Testis (tissue), 3 donors: ENCODE measurements around the gene MRPL43. TPM values are rescaled to one million over a fixed set of nuclear protein-coding genes. Genes with fewer than 3 reads are reported as not detected.

ENCODE experiments used
- DNase-seq: peaks from one replicate; pipeline ENCODE4 v3.0.0-alpha.2; 2019
- H3K27ac ChIP-seq, 2 donors: fragments of 200-600 bp; sonication (generic); one replicate each; pipeline ENCODE4 v1.5.1; 2019
- H3K27me3 ChIP-seq: fragments of 200-600 bp; sonication (generic); one replicate; pipeline ENCODE4 v1.5.1; 2019
- H3K36me3 ChIP-seq: fragments of 200-600 bp; sonication (generic); one replicate; pipeline ENCODE4 v1.5.1; 2017; ENCODE audit warnings: low read depth; ENCODE audit errors: missing control alignments
- H3K4me1 ChIP-seq: fragments of 200-600 bp; sonication (generic); one replicate; pipeline ENCODE4 v1.5.1; 2019
- H3K4me3 ChIP-seq, 2 donors: fragments of 200-600 bp; sonication (generic); one replicate each; pipeline ENCODE4 v1.5.1; 2017 to 2019
- H3K9me3 ChIP-seq: fragments of 200-600 bp; sonication (generic); one replicate; pipeline ENCODE4 v1.5.1; 2017
- POLR2A ChIP-seq: fragments of 450-650 bp; IDR thresholded peaks from one replicate; pipeline ENCODE4 v1.6.1; 2017; ENCODE audit warnings: antibody characterized with exemption, mild to moderate bottlenecking, moderate library complexity
- WGBS, 2 donors: methylation state at CpG; one replicate each; pipeline ENCODE4 v1.1.5; 2018; 5-methylcytosine and 5-hydroxymethylcytosine counted together
- intact Hi-C: fragments of 100-400 bp; cut with DNase I; formaldehyde crosslinking; loops from one replicate; pipeline ENCODE4 v1.15.1; 2023; ENCODE audit warnings: low total_unique reads
- polyA plus RNA-seq: library from polyadenylated mRNA; stranded (reverse); fragments of 350-450 nt; fragmentation: Illumina TruSeq; extraction: RNeasy Lipid Tissue Mini Kit (QIAGEN cat#74804); gene quantifications from one replicate; pipeline ENCODE4 v1.2.3, GENCODE V29; 2014; ENCODE audit warnings: low read depth, low replicate concordance; ENCODE audit not compliant: insufficient read depth
- total RNA-seq, 2 donors: library from RNA; depleted of rRNA; stranded (reverse); fragments of >200 nt; gene quantifications; one replicate each; pipeline ENCODE4 v1.2.3, GENCODE V29; 2016
- TF ChIP-seq, protein P1 (sequence below), 3 experiments: fragments of 450-650 bp in 2 of 3; fragments of 200-600 bp in 1 of 3; sonication (generic) in 1 of 3; IDR thresholded peaks; one replicate each; pipeline ENCODE4 v1.5.1; 2016 to 2019; ENCODE audit warnings: antibody characterized with exemption in 3 of 3, mild to moderate bottlenecking in 2 of 3, moderate library complexity in 1 of 3

Gene MRPL43
- total and polyA plus RNA-seq, 3 donors from 2014 or later, result 123 to 199 (median 124) TPM

DNA sequence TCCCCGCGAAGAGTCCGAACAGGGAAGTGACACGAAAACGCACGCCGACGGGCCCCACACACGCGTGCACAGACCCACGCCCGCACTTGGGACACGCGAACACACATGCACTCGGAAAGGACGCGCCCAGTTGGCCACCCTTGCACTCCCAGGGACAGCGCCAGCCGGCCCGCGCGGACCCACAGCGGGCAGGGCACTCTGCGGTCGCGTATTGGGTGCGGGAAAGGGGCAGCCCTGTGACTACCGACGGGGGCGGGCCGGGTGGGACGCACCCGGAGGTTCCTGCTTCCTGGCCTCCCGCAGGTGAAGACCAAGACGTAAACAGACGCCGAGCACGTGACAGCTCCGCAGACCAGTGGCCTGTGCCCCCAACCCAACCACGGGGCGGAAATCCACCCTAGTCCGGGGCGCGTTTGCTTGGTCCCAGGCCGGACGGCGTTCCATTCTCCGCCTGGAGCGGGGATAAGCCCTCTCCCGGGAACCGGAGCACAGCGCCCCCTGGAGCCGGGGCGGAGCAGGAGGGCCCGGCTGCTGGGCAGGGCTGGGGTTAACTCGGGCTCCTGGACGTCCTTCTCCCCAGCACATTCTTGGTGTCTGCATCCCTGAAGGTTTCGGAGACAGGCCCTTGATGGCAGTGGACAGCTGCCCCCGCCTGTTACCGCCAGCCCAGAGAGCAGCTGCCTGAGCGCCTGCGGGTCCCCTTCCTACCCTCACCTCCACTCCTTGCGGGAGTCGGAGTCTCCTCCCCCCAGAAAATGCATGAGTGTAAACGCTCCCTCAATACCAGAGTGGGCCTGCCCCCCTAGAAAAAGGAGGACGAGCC, 10.3 kb upstream of the MRPL43 start:
- WGBS, 2 donors, result 0% methylated on average over 31 to 49 of the region's 66 CpGs
- Histone ChIP-seq H3K36me3 (no peaks in the 10 kb centered on the region), H3K4me1 (peaks cover 34% of the 10 kb centered on the region), H3K9me3 (no peaks in the 10 kb centered on the region), H3K27ac (peak overlapping the region; percentile 99 to 100), H3K4me3 (peak overlapping the region; percentile 76 to 97), H3K27me3 (no peaks in the 10 kb centered on the region)
- TF ChIP-seq POLR2A, result no peak
- TF ChIP-seq, protein P1, sequence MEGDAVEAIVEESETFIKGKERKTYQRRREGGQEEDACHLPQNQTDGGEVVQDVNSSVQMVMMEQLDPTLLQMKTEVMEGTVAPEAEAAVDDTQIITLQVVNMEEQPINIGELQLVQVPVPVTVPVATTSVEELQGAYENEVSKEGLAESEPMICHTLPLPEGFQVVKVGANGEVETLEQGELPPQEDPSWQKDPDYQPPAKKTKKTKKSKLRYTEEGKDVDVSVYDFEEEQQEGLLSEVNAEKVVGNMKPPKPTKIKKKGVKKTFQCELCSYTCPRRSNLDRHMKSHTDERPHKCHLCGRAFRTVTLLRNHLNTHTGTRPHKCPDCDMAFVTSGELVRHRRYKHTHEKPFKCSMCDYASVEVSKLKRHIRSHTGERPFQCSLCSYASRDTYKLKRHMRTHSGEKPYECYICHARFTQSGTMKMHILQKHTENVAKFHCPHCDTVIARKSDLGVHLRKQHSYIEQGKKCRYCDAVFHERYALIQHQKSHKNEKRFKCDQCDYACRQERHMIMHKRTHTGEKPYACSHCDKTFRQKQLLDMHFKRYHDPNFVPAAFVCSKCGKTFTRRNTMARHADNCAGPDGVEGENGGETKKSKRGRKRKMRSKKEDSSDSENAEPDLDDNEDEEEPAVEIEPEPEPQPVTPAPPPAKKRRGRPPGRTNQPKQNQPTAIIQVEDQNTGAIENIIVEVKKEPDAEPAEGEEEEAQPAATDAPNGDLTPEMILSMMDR (IDR thresholded peaks at IDR 0.05), result peak; percentile 81 to 88 (median 83)
- peak; percentile 76 for DNase-seq
- intact Hi-C loops, result no loop called here

DNA sequence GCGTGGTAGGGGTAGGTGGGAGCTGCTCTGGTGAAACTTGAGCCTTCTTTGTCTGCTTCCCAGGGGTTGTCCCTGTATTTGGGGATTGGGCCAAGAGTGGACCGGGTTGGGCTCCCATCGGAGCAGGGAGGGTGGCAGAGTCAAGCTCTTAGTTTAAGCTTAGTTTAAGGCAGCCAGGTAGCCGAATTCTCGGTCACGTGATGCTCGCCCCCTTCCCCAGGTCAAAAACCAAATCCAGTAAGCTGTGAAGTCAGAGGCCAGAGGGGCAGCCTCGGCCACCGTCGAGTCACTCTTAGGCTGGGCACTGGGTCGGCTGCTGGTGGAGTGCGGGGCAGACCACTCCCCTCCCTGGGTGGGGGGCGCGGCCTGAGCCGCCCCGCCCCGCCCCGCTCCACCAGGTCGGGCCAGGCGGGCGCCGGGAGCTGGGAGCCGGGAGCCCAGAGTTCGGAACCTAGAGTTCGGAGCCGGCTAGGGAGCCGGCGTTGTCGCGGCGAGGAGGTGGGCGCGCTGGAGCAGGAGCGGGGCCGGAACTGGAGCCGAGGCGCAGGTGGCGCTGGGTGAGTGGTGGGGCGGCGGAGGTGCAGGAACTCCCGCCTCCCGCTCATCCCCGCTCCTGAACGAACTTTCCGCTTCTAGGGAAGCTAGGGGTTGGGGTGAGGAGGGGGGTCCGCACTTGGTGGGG, 9.5 kb upstream of the MRPL43 start:
- 9 to 17% methylated on average over 14 to 33 of the region's 46 CpGs for WGBS, 2 donors
- intact Hi-C loops, result no loop called here

DNA sequence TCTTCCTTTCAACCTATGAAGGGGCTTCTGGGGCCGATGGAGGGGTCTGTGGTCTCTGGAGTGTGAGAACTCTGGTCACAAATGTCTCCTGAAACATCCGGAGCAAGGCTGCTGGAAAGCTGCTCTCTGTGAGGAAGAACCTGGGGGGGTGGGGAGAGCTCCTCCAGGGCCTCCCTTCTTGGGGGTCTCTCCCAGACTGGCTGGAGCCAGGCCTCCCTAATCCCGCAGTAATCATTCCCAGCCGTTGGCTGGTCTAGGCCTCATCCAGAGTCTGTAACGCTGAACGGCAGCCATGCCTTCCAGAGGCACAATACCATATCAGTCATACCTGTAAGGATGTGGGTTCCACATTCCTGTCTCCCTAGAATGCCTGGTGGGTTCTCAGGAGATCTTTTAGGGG, 7.9 kb upstream of the MRPL43 start:
- no peak for DNase-seq
- intact Hi-C loops, result no loop called here
- Histone ChIP-seq H3K9me3 (no peaks in the 10 kb centered on the region), H3K4me1 (peaks cover 13% of the 10 kb centered on the region), H3K27me3 (no peaks in the 10 kb centered on the region), H3K4me3 (no peak overlapping the region), H3K27ac (peak overlapping the region in 1 of 2 donors; percentile 24), H3K36me3 (no peaks in the 10 kb centered on the region)
- TF ChIP-seq POLR2A, result no peak
- TF ChIP-seq, protein P1 (IDR thresholded peaks at IDR 0.05), result no peak
- WGBS, 2 donors, result 35 to 55% methylated on average over 6 of the region's 6 CpGs

More for the DNA sequence above, 9.5 kb upstream of the MRPL43 start:
- Histone ChIP-seq H3K4me3 (peak overlapping the region; percentile 76 to 97), H3K27ac (peak overlapping the region; percentile 99 to 100), H3K9me3 (no peaks in the 10 kb centered on the region), H3K36me3 (no peaks in the 10 kb centered on the region), H3K4me1 (peaks cover 26% of the 10 kb centered on the region), H3K27me3 (no peaks in the 10 kb centered on the region)
- peak; percentile 46 for DNase-seq
- no peak for TF ChIP-seq POLR2A
- TF ChIP-seq, protein P1 (IDR thresholded peaks at IDR 0.05), result no peak

DNA sequence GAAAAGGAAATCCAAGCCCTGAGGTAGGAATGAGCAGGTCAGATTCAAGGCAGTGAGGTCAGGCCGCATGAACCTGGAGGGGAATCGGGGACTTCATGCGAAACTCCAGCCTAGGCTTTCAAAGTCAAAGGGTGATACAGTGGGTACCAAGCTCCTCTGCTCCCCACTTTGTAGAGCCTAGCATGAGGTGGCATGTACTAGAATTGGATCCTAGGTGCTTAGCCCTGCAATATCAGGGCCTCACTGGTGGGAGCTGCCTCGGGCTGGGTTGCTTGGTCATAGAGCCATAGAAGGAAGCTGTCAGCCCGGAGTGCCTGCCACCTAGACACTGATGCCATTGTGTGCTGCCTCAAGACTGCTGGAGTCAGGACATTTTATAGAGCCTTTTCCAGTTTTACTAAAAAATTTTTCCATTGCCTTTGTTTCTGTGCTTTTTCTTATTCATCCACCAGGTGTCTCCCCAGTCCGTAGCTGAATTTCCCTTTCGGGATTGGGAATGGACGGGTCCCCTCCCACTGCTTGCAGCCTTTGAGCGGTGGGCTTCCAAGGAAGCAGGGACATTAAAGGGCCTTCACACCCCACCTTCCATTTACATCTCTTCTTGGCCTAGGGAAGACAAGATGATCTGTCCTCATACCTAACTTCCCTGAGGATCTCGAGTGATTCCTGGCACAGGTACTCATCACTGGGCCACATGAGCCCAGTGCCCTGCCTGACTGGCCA, 6.8 kb upstream of the MRPL43 start:
- WGBS, 2 donors, result 55 to 61% methylated on average over 10 of the region's 10 CpGs

More for the DNA sequence above, 6.8 kb upstream of the MRPL43 start:
- Histone ChIP-seq H3K27me3 (no peaks in the 10 kb centered on the region), H3K9me3 (no peaks in the 10 kb centered on the region), H3K4me3 (no peak overlapping the region), H3K27ac (no peak overlapping the region), H3K4me1 (peaks cover 14% of the 10 kb centered on the region), H3K36me3 (no peaks in the 10 kb centered on the region)
- DNase-seq, result peak; percentile 49
- intact Hi-C loops, result no loop called here
- no peak for TF ChIP-seq POLR2A
- TF ChIP-seq, protein P1 (IDR thresholded peaks at IDR 0.05), result peak; percentile 59 to 67 (median 64)
